Measurements from ENCODE around the gene TPK1.

TPK1 gene

GRCh38 chr7:144713850-144714249 is 122.0 kb downstream of the TPK1 start:
- no peak for DNase-seq

DNA sequence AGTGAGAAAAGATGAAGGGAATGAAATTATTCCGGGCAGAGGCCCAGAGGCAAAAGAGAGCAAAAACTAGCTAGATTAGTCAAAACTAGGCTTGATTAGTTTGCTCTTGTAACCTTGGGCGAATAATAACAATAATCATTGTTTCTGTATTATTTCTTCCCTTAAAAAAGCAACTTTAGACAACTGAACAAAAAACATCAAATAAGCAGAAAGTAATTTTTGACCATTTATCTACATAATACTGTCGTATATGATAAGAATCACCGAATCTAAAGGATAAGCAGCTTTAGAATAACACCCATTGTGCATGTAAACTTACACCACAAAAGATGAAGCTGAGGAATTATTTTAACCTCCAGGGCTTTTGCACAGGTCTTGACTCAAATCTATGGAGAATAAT is 125.1 kb downstream of the TPK1 start:
- no peak for DNase-seq

DNA sequence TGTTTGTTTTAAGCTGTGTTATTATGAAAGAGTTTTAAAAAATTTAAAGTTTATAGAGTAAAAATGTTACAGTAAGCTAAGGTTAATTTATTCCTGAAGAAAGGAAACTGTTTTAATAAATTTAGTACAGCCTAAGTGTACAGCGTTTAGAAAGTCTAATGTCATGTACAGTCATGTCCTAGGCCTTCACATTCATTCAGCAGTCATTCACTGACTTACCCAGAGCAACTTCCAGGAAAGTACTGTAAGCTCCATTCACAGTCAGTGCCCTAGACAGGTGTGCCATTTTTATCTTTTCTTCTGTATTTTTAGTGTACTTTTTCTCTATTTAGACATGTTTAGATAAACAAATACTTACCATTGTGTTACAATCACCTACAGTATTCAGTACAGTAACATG is 126.8 kb downstream of the TPK1 start:
- DNase-seq, result no peak

DNA sequence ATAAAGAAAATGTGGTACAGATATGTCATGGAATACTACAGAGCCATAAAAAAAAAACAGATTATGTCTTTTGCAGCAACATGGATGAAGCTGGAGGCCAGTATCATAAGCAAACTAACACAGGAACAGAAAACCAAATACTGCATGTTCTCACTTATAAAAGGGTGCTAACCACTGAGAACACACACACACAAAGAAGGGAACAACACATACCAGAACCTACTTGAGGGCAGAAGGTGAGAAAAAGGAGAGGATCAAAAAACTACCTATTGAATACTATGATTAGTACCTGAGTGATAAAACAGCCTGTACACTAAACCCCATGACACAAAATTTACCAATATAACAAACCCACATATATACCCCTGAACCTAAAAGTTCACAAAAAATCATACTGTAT is 144.6 kb downstream of the TPK1 start:
- no peak for DNase-seq

- no peak for DNase-seq
Observed at GRCh38 chr7:144682581-144683280, 153.1 kb downstream of the TPK1 start.

GRCh38 chr7:144676492-144676891 is 159.4 kb downstream of the TPK1 start:
- no peak for DNase-seq

- DNase-seq, result no peak
Observed at GRCh38 chr7:144674550-144674949, 161.3 kb downstream of the TPK1 start.

DNA sequence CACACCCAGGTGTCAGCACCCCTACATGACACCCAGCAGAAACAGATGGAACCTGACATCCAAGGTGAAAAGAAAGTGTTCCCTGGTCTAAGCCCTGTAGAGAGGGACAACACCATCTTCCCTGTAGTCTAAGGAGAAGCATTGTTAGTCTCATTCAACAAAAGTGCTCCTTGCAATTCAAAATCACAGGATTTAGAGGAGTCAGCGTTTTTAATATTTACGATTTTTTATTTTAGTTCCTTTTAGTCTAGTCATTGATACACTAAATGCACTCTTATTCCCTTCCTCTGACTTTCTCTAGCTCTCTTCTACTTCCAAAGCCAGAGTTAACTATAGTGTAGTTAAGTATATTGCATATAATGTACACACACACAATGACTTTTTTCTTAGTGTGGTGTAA is 163.0 kb downstream of the TPK1 start:
- DNase-seq, result no peak

GRCh38 chr7:144671429-144671828 is 164.4 kb downstream of the TPK1 start:
- DNase-seq, result no peak

- no peak for DNase-seq
Observed at GRCh38 chr7:144670218-144670617, 165.6 kb downstream of the TPK1 start.

DNA sequence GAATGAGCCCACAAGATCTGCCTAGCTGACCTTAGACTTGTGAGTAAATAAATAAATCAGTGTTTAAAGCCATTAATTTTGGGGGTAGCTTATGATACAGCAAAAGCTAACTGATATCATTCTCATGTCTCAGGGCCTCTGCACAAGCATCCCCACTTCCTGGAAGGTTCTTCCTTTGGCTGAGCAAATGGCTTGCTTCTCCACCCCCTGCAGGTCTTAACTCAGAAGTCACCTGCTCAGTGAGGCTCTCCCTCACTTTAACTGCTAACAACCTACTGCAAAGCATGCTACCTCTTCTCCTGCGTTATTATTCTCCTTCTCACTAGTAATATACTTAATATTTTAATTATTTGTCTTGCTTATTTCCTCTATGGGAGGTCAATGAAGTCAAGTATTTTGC is 167.3 kb downstream of the TPK1 start:
- DNase-seq, result no peak

DNA sequence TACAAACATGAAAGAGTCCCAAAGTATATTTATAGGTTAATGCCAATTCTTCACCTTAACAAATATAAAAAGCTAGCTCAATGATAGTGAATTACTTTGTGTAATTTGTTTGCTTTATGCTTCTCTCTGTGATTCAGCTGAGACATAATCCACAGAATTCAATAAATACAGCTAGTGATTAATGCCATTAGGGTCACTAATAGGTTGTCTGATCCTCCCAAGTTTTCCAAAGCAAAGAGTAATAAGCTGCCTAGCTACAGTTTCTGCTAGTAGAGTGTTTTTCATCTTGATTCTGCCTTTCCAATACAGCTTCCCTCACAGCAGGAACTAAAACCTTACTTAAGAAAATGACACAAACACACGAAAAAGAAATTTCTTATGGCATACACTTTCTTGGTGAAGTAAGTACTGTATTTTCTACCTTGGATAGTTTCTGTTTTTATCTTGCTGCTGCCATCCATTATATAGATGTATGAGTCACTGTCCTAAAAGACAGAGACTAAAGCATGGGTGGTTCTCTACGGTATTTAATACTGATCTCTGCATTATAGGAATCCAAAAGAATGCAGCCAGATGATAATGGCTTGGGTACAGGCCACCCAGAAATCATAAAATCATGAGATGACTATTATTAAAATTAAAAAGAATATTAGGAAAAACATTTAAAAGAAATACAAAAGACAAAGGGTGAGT is 170.0 kb downstream of the TPK1 start:
- DNase-seq, result no peak

DNA sequence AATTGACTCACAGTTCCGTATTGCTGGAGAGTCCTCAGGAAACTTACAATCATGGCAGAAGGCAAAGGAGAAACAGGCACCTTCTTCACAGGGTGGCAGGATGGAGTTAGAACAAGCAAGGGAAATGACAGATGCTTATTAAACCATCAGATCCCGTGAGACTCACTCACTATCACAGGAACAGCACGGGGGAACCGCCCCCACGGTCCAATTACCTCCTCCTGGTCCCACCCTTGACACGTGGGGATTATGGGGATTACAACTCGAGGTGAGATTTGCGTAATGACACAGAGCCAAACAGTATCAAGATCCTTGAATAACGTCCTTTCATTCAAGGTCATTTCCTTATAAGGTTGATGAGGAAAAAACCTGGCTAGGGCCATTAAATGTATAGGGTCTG is 176.6 kb downstream of the TPK1 start:
- DNase-seq, result no peak

GRCh38 chr7:144656965-144657517 is 178.8 kb downstream of the TPK1 start:
- no peak for DNase-seq

DNA sequence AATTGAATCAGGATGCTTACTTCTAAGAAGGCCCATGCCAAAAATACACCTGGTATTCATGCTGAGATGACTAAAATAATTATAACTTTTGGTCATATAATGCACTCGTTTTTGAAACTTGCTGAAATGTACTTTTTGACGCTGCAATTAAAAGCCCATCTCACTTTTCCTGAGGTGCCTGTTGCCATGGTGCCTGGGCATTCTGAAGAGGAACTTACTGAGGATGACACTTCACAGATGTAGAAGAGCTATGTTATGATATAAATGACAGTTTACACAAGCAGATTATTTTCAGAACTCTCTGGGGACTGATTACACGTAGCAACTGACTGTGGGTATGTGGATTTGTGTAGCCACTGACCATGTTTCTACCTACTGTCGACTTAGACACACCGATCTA is 182.4 kb downstream of the TPK1 start:
- DNase-seq, result no peak

- no peak for DNase-seq
Observed at GRCh38 chr7:144650439-144650838, 185.4 kb downstream of the TPK1 start.

DNA sequence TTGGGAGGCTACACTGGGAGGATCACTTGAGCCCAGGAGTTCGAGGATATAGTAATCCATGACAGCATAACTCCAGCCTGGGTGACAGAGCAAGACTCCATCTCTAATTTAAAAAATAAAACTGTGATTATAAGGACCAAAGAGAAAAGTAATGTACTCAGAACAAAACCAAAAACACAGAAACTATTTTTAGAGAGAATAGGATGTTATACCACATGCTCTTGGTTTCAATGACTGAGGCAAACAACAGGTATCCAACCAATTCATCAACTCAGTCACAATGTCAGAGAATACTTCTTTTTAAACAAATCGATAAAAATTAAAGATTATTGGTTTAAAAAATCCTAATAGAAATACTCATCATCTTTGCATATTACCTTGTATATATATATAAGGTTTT is 186.7 kb downstream of the TPK1 start:
- no peak for DNase-seq

- no peak for DNase-seq
Observed at GRCh38 chr7:144641389-144642044, 194.3 kb downstream of the TPK1 start.

DNA sequence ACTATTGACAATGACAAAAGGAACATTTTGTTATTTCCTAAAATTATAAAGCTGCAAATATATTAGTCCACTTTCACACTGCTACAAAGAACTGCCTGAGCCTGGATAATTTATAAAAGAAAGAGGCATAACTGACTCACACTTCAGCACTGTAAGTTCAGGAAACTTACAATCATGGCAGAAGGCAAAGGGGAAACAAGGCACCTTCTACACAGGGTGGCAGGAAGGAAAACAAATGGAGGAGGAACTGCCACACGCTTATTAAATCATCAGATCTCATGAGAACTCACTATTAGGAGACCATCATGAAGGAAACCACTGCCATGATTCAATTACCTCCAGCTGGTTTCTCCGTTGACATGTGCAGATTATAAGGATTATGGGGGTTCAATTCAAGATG is 203.1 kb downstream of the TPK1 start:
- DNase-seq, result no peak

GRCh38 chr7:144629598-144629997 is 206.3 kb downstream of the TPK1 start:
- no peak for DNase-seq

DNA sequence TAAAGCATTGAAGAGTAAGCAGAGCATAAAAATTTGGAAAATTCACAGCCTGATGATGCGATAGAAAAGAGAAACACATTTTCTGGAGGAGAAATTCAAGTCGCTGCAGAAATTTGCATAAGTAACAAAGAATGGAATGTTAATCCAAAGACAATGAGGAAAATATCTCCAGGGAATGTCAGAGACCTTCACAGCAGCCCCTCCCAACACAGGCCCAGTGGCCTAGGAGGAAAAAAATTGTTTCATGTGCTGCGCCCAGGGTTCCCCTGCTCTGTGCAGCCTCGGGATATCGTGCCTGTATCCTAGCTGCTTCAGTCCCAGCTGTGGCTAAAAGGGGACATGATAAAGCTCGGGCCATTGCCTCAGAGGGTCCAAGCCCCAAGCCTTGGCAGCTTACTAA is 206.8 kb downstream of the TPK1 start:
- no peak for DNase-seq

GRCh38 chr7:144628176-144628575 is 207.7 kb downstream of the TPK1 start:
- DNase-seq, result no peak

DNA sequence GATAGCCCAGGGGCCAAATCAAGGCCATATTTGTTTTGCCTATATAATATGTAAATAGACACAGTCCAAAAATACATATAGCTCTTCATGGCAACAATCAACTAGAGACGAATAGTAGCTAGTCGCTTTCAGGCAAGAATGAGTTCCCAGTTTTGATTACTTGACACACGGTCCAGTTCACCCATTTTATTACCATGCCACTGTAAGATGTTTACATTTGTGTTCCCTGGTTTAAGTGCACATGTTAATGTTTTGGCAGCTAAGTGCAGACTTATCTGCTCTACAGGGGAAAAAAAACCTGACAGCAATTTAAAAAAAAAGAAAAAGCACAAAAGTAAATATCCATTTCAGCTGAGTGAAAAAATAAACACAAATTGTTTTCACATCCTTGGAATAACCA is 213.1 kb downstream of the TPK1 start:
- DNase-seq, result no peak

GRCh38 chr7:144606261-144606660 is 229.6 kb downstream of the TPK1 start:
- DNase-seq, result no peak

Measured in DMS153 (cell line).